Neural crest cell (in vitro differentiated cells): ENCODE data around the gene TOP3B. TPM values are rescaled to one million over a fixed set of nuclear protein-coding genes. Genes with fewer than 3 reads are reported as not detected.
A peak's percentile ranks its signal among the peaks of the same experiment; 100 is the strongest.

ENCODE experiments used
- DNase-seq: peaks from one replicate; pipeline ENCODE4 v3.0.0; 2021; ENCODE audit warnings: low read depth, mixed read lengths, low spot score
- H3K27ac Mint-ChIP-seq: one replicate; pipeline ENCODE4 v1.8.0; 2021; ENCODE audit warnings: mild to moderate bottlenecking, mixed read lengths; ENCODE audit not compliant: unreplicated experiment
- H3K27me3 Mint-ChIP-seq: 2 replicates; pipeline ENCODE4 v1.8.0; 2021; ENCODE audit warnings: low read depth, mild to moderate bottlenecking, mixed read lengths
- H3K36me3 Mint-ChIP-seq: 2 replicates; pipeline ENCODE4 v1.8.0; 2021; ENCODE audit warnings: low read depth, mild to moderate bottlenecking, mixed read lengths
- H3K4me1 Mint-ChIP-seq: 2 replicates; pipeline ENCODE4 v1.8.0; 2021; ENCODE audit warnings: mixed read lengths
- H3K4me3 Mint-ChIP-seq: one replicate; pipeline ENCODE4 v1.8.0; 2021; ENCODE audit warnings: mild to moderate bottlenecking, mixed read lengths
- H3K9me3 Mint-ChIP-seq: 2 replicates; pipeline ENCODE4 v1.8.0; 2021; ENCODE audit warnings: mixed read lengths
- total RNA-seq: library from RNA; stranded (reverse); gene quantifications from 2 replicates; pipeline ENCODE4 v1.2.1, GENCODE V29; 2021
- TF ChIP-seq, protein P1 (sequence below): fragments of 200-600 bp; sonication (generic); conservative IDR thresholded peaks from 2 replicates; pipeline ENCODE4 v1.5.0; 2021; ENCODE audit warnings: antibody characterized with exemption, mild to moderate bottlenecking

Gene TOP3B
- total RNA-seq, 1 donor from 2014 or later: 77.5 TPM

GRCh38 chr22:21961127-21961867, 21.3 kb downstream of the TOP3B start:
- Mint-ChIP-seq H3K4me3 (no peak overlapping the region), H3K27ac (no peak overlapping the region), H3K27me3 (no peaks in the 10 kb centered on the region), H3K9me3 (no peaks in the 10 kb centered on the region), H3K4me1 (no peaks in the 10 kb centered on the region), H3K36me3 (peaks cover 3% of the 10 kb centered on the region)
- TF ChIP-seq, protein P1, sequence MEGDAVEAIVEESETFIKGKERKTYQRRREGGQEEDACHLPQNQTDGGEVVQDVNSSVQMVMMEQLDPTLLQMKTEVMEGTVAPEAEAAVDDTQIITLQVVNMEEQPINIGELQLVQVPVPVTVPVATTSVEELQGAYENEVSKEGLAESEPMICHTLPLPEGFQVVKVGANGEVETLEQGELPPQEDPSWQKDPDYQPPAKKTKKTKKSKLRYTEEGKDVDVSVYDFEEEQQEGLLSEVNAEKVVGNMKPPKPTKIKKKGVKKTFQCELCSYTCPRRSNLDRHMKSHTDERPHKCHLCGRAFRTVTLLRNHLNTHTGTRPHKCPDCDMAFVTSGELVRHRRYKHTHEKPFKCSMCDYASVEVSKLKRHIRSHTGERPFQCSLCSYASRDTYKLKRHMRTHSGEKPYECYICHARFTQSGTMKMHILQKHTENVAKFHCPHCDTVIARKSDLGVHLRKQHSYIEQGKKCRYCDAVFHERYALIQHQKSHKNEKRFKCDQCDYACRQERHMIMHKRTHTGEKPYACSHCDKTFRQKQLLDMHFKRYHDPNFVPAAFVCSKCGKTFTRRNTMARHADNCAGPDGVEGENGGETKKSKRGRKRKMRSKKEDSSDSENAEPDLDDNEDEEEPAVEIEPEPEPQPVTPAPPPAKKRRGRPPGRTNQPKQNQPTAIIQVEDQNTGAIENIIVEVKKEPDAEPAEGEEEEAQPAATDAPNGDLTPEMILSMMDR: no peak
- DNase-seq: no peak

DNA sequence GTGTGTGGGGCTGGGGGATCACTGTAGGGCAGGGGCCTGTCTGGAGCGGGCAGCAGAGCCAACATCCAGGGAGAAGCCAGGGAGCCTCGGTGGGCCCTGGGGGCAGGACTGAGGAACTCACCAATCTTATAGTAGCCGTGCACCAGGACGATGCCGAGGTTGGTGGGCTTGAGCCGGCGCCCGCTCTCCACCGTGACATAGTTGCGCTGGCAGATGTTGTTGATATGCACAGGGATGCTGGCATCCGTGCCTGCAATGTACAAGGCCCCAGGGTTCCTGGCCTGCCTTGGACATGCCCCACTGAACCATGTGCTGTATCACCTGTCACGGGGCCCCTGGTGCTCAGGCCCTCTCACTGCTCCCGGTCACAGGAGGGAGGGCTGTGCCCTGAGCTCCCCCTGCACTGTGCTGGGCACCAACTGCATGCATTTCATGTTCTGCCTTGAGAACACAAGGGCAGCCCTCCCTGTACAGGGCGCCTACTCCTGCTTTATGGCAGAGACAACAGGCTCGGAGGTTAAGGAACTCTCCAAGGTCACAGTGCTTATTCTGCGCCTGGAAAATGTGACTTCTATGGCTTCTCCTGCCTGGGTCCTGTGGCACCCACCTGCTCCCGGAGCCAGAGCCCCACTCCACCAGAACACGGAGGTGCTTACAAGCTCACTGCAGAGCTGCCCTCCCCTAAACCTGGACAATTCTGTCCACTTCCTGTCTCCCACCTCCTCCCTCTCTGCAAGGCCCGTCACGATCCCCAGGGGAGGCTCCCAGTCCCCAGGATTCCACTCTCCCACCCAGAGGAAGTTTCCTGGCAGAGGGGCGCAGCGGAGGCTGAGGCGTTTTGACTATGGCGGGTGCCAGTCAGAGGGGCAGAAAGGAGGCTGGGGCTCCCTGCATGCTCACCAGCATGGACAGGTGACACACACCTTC, 22.1 kb downstream of the TOP3B start:
- TF ChIP-seq, protein P1: no peak
- Mint-ChIP-seq H3K4me1 (no peaks in the 10 kb centered on the region), H3K9me3 (no peaks in the 10 kb centered on the region), H3K27me3 (no peaks in the 10 kb centered on the region), H3K36me3 (peaks cover 3% of the 10 kb centered on the region), H3K4me3 (no peak overlapping the region), H3K27ac (no peak overlapping the region)
- DNase-seq: no peak

GRCh38 chr22:21959274-21960074, 23.1 kb downstream of the TOP3B start:
- no peaks in the 10 kb centered on the region for H3K9me3 Mint-ChIP-seq
- no peaks in the 10 kb centered on the region for H3K4me1 Mint-ChIP-seq

DNA sequence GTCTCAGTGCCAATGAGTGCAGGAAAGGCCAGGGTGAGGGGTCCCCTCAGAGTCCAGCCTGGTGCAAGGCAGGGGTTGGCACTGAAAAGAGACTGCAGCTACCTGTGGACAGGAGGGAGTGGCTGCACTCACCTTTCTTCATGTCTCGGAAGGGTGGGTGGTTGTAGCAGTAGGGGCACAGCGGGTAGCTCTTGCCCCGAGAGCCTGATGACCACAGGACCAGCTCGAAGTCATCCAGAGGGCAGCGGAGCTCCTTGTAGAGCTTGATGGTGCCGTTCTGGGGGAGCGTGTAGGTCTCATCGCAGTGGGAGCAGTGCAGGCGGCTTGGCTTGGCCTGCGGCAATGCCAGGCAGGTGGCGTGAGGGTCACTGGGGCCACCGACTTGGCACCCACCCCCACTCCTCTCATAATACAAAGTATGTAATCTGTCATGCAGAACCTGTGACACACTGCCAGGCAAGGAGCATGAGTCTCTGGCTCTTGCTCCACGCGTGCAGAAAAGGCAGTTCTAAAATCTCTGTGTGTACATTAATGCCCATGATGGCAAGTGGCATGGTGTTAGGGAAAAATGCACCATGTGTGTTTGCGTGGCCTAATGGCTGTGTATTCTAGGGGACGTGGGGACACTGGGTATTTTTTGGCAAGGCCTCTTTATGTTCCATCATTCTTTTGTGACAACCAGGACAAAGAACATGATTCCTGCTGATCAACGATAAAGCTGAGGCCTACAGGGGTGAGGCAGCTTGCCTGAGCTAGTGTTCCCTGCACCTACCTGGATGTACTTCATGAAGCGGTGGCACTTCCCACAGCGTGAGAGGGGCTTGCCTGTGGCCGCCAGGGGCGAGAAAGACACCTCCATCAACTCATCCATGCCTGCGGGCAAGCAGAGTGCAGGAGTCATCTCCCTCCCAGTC, 24.0 kb downstream of the TOP3B start:
- Mint-ChIP-seq H3K9me3 (no peaks in the 10 kb centered on the region), H3K36me3 (no peaks in the 10 kb centered on the region), H3K4me3 (peak overlapping the region; percentile 51), H3K4me1 (no peaks in the 10 kb centered on the region), H3K27me3 (no peaks in the 10 kb centered on the region), H3K27ac (no peak overlapping the region)
- DNase-seq: no peak
- TF ChIP-seq, protein P1: no peak

More at GRCh38 chr22:21959274-21960074, 23.1 kb downstream of the TOP3B start:
- no peak for DNase-seq
- TF ChIP-seq, protein P1: no peak
- H3K27ac Mint-ChIP-seq: no peak overlapping the region
- no peak overlapping the region for H3K4me3 Mint-ChIP-seq
- H3K36me3 Mint-ChIP-seq: no peaks in the 10 kb centered on the region
- no peaks in the 10 kb centered on the region for H3K27me3 Mint-ChIP-seq
